ENCODE data around the gene NCOR1. TPM values are rescaled to one million over a fixed set of nuclear protein-coding genes. Genes with fewer than 3 reads are reported as not detected.

The NCOR1 gene
- total and polyA plus RNA-seq, 9 of the 15 experiments (the other 6 are each of a cell fraction or from before 2014, with no cell fraction given) = 20.2 to 66.5 (median 50.9) TPM

DNA sequence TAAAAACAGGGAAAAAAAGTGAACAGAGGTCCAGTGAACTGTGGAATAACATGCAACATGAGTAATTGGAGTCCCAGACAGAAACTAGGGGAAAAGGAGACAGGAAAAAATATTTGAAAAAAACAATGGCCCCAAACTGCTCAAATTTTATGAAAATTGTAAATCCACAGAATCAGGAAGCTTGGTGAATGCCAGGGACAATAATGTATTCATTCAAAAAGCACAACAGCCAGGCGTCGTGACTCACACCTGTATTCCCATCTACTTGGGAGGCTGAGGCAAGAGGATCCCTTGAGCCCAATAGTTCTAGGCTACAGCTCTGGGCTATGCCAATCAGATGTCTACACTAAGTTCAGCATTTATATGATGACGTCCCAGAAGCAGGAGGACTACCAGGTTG is 23.7 kb downstream of the NCOR1 start:
- ChIA-PET POLR2A (interaction anchor here (0.6 to 2.2 kb wide), 3 partner anchors 25 to 1199 kb away, joined by 3 to 7 read pairs (median 3); partner anchors contain the start of genes NCOR1 and PIGL), CTCF (ENCODE audit: low intra/inter-chr PET ratio) (no interaction called here)
- no TSS peak for BruUV-seq (replicated peaks)
- no peaks in the 10 kb centered on the region for H4K20me1 ChIP-seq (replicated peaks; ENCODE audit: control insufficient read depth, insufficient read depth, low read length)
- ATAC-seq = no peak
- no peaks in the 10 kb centered on the region for H3K9me1 ChIP-seq (ENCODE audit: control insufficient read depth, insufficient read depth, low read length)
- in situ Hi-C loops (cut with MboI) = no loop called here
- FAIRE-seq = no peak
- H3K27ac ChIP-seq (ENCODE audit: extremely low read depth, low read depth, low read length) = no peak overlapping the region
- H3K4me1 ChIP-seq (replicated peaks in 1 of 2; ENCODE audit: control insufficient read depth in 2 of 2, insufficient read depth in 2 of 2, low read length in 2 of 2) = no peaks in the 10 kb centered on the region; a peak in 2 of 5 replicates
- no peaks in the 10 kb centered on the region for H3K27me3 ChIP-seq (ENCODE audit: control insufficient read depth in 2 of 2, insufficient read depth in 2 of 2, low read length in 2 of 2)
- no peak overlapping the region for H2AFZ ChIP-seq (ENCODE audit: low read depth, low read length)
- 70% methylated on average over 3 of the region's 3 CpGs for WGBS (ENCODE audit: insufficient coverage, low coverage, missing lambda C conversion rate)
- peaks cover 27% of the 10 kb centered on the region; the same call in 2 of the 3 replicates for H3K36me3 ChIP-seq (ENCODE audit: control insufficient read depth, insufficient read depth, low read length)
- TF ChIP-seq FOXK2 (conservative IDR thresholded peaks at IDR 0.05 in 1 of 2, IDR thresholded peaks at IDR 0.05 in 1 of 2; ENCODE audit: low read depth in 2 of 2) (no peak), MAFK (IDR thresholded peaks at IDR 0.05; ENCODE audit: low read length) (no peak), RBBP5 (IDR thresholded peaks at IDR 0.05; ENCODE audit: borderline replicate concordance, insufficient read depth, low read length, poor library complexity, severe bottlenecking) (no peak), IFI16 (CRISPR knock-in tag; IDR thresholded peaks at IDR 0.05) (no peak), HSF4 (CRISPR knock-in tag; IDR thresholded peaks at IDR 0.05; ENCODE audit: borderline replicate concordance) (no peak), ZC3H4 (CRISPR knock-in tag; IDR thresholded peaks at IDR 0.05; ENCODE audit: borderline replicate concordance) (no peak), MCM7 (IDR thresholded peaks at IDR 0.05) (no peak), AFF1 (IDR thresholded peaks at IDR 0.05; ENCODE audit: low read depth in 1 of 2, partially characterized antibody in 2 of 2) (no peak), CHD2 (IDR thresholded peaks at IDR 0.05; ENCODE audit: low read depth, low read length) (no peak), KDM5B (IDR thresholded peaks at IDR 0.05; ENCODE audit: insufficient replicate concordance, low read depth, low read length) (no peak), NR2C2 (CRISPR knock-in tag; IDR thresholded peaks at IDR 0.05) (no peak), NR2C2 (tag; IDR thresholded peaks at IDR 0.05) (no peak)
- TF ChIP-seq, protein P1, sequence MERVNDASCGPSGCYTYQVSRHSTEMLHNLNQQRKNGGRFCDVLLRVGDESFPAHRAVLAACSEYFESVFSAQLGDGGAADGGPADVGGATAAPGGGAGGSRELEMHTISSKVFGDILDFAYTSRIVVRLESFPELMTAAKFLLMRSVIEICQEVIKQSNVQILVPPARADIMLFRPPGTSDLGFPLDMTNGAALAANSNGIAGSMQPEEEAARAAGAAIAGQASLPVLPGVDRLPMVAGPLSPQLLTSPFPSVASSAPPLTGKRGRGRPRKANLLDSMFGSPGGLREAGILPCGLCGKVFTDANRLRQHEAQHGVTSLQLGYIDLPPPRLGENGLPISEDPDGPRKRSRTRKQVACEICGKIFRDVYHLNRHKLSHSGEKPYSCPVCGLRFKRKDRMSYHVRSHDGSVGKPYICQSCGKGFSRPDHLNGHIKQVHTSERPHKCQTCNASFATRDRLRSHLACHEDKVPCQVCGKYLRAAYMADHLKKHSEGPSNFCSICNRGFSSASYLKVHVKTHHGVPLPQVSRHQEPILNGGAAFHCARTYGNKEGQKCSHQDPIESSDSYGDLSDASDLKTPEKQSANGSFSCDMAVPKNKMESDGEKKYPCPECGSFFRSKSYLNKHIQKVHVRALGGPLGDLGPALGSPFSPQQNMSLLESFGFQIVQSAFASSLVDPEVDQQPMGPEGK (CRISPR knock-in tag; IDR thresholded peaks at IDR 0.05; ENCODE audit: borderline replicate concordance) = no peak
- no peak overlapping the region for H3K9ac ChIP-seq (ENCODE audit: insufficient read depth in 1 of 2, low read depth in 2 of 2, low read length in 2 of 2)
- H3K4me3 ChIP-seq = no peak overlapping the region
- intact Hi-C loops (cut with micrococcal nuclease) = no loop called here
- no peaks in the 10 kb centered on the region for H3K9me3 ChIP-seq (replicated peaks; ENCODE audit: control insufficient read depth, insufficient read depth, low read depth, low read length)
- no peak for DNase-seq (ENCODE audit: extremely low read depth in 1 of 4, low spot score in 3 of 4)
- H3K79me2 ChIP-seq (ENCODE audit: control insufficient read depth, insufficient read depth, low read length) = peaks cover 31% of the 10 kb centered on the region
- no peak overlapping the region for H3K4me2 ChIP-seq (ENCODE audit: insufficient read depth, low read length)
